SK-N-DZ (cell line): Measurements from ENCODE around the gene UBXN2A.
A peak's percentile ranks its signal among the peaks of the same experiment; 100 is the strongest.
"Not testable (repeated sequence)": the region's sequence is repeated elsewhere in the genome, so short reads cannot be mapped to it uniquely, and the experiment has no call there.

Experiments
- DNase-seq: peaks from one replicate; pipeline ENCODE4 v3.0.0-alpha.2; 2015; ENCODE audit warnings: low spot score

UBXN2A gene

GRCh38 chr2:24011250-24012104 lies 71.2 kb downstream of the UBXN2A start:
- no peak for DNase-seq

- DNase-seq = no peak
Observed at GRCh38 chr2:24012521-24013188, 72.4 kb downstream of the UBXN2A start.

GRCh38 chr2:24014902-24015301 lies 74.6 kb downstream of the UBXN2A start:
- not testable (repeated sequence) for DNase-seq

- DNase-seq = peak; percentile 25
Observed at GRCh38 chr2:24015562-24016375, 75.5 kb downstream of the UBXN2A start.

- DNase-seq = no peak
Observed at GRCh38 chr2:24016376-24016761, 76.1 kb downstream of the UBXN2A start.

GRCh38 chr2:24016853-24017703 lies 76.8 kb downstream of the UBXN2A start:
- no peak for DNase-seq

GRCh38 chr2:24017711-24018110 lies 77.4 kb downstream of the UBXN2A start:
- no peak for DNase-seq

GRCh38 chr2:24018241-24018640 lies 78.0 kb downstream of the UBXN2A start:
- DNase-seq = no peak

GRCh38 chr2:24019729-24020128 lies 79.5 kb downstream of the UBXN2A start:
- DNase-seq = no peak

- DNase-seq = no peak
Observed at GRCh38 chr2:24020244-24020643, 80.0 kb downstream of the UBXN2A start.

GRCh38 chr2:24021122-24021998 lies 81.1 kb downstream of the UBXN2A start:
- DNase-seq = no peak

GRCh38 chr2:24022324-24022974 lies 82.2 kb downstream of the UBXN2A start:
- no peak for DNase-seq

GRCh38 chr2:24022975-24023575 lies 82.8 kb downstream of the UBXN2A start:
- DNase-seq = no peak

- DNase-seq = no peak
Observed at GRCh38 chr2:24024018-24024417, 83.8 kb downstream of the UBXN2A start.

- DNase-seq = no peak
Observed at GRCh38 chr2:24024996-24025663, 84.9 kb downstream of the UBXN2A start.

- DNase-seq = no peak
Observed at GRCh38 chr2:24026233-24026632, 86.0 kb downstream of the UBXN2A start.

GRCh38 chr2:24038786-24039499 lies 98.7 kb downstream of the UBXN2A start:
- DNase-seq = no peak

GRCh38 chr2:24040511-24040910 lies 100.2 kb downstream of the UBXN2A start:
- no peak for DNase-seq
